Left forelimb (tissue), 1 donor: ENCODE measurements around the gene PPP1R14C.

Source experiments
- DNase-seq: peaks from one replicate; pipeline ENCODE4 v3.0.0-alpha.2; 2018; ENCODE audit warnings: low spot score

The PPP1R14C gene

GRCh38 chr6:150297327-150298029 is 154.6 kb downstream of the PPP1R14C start:
- DNase-seq = no peak

- DNase-seq = no peak
Observed at GRCh38 chr6:150298030-150298380, 155.2 kb downstream of the PPP1R14C start.

DNA sequence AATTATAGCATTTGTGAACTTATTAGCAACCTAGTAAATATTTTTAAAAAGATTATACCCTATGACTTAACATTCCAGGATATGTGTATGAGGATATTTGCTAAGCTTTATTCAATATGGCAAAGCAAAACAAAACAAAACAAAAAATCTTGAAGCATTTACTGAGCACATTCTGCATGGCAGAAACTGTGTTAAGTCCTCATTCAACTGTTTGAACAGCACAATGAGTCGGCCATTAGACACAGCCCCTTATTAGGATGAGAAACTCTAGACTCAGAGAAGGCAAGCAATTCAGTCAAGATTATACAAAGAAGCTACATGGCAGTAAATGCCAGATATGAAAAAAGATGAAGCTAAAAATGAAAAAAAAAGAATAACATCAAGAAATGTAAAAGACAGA is 155.8 kb downstream of the PPP1R14C start:
- no peak for DNase-seq
